ENCODE measurements around the gene RSL24D1.

DNA sequence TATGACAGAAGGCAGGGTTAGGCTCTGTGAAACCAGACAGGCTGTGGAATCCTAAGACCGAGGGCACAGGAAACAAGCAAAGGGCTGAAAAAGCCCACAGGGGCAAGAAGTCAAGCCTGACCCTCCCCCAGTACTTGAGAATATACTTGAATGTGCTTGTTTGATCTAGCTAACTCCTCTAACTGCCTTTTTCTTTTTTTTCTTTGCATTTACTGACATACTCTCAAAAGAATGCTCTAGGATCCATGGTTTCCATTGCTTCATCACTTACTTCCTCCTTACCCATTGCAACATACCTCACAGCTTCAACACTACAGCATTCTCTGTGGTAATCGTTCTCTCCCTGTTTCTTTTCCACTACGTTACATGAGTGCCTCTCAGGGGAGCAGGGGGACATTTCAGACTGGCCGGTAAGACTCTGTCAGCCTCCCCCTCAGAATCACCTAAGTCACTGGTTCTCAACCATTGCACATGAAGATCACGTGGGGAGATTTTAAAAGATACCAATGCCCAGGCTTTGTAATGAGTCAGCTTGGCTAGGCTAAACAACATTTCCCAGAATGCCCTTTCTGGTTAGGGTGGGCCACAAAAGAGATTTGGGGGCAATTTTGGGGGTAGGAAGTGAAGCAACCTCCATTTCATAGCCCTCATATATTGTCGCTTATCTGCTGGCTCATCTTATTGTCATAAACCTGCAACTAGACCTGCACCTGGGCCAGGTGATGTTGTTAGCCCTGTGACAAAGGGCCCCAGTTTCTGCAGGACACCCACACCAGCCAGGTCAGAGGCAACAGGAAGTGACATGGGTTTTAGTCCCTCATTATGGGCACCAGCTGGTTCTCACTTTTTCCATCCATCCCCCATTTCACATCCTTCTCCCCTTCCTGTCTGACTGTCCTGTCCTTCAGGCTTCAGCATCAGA is 24.6 kb upstream of the RSL24D1 start:
- no peak for TF ChIP-seq TCF12 (IDR thresholded peaks at IDR 0.05)
- TF ChIP-seq NRF1 (IDR thresholded peaks at IDR 0.05; ENCODE audit: low read depth, low read length) = no peak
- TF ChIP-seq, protein P1, sequence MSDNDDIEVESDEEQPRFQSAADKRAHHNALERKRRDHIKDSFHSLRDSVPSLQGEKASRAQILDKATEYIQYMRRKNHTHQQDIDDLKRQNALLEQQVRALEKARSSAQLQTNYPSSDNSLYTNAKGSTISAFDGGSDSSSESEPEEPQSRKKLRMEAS (IDR thresholded peaks at IDR 0.05; ENCODE audit: low read depth) = no peak
- TF ChIP-seq, protein P2, sequence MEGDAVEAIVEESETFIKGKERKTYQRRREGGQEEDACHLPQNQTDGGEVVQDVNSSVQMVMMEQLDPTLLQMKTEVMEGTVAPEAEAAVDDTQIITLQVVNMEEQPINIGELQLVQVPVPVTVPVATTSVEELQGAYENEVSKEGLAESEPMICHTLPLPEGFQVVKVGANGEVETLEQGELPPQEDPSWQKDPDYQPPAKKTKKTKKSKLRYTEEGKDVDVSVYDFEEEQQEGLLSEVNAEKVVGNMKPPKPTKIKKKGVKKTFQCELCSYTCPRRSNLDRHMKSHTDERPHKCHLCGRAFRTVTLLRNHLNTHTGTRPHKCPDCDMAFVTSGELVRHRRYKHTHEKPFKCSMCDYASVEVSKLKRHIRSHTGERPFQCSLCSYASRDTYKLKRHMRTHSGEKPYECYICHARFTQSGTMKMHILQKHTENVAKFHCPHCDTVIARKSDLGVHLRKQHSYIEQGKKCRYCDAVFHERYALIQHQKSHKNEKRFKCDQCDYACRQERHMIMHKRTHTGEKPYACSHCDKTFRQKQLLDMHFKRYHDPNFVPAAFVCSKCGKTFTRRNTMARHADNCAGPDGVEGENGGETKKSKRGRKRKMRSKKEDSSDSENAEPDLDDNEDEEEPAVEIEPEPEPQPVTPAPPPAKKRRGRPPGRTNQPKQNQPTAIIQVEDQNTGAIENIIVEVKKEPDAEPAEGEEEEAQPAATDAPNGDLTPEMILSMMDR (IDR thresholded peaks at IDR 0.05) = no peak
- TF ChIP-seq POLR2AphosphoS5 (IDR thresholded peaks at IDR 0.05; ENCODE audit: low read depth, low read length) = no peak
- no peak for TF ChIP-seq SMC3 (IDR thresholded peaks at IDR 0.05; ENCODE audit: low read depth, low read length)
- TF ChIP-seq TEAD4 (IDR thresholded peaks at IDR 0.05; ENCODE audit: borderline replicate concordance, insufficient read depth) = no peak
- TF ChIP-seq RCOR1 (IDR thresholded peaks at IDR 0.05; ENCODE audit: low read length) = no peak
- no peak for TF ChIP-seq GATA2 (CRISPR knock-in tag; IDR thresholded peaks at IDR 0.05)
- TF ChIP-seq, protein P3, sequence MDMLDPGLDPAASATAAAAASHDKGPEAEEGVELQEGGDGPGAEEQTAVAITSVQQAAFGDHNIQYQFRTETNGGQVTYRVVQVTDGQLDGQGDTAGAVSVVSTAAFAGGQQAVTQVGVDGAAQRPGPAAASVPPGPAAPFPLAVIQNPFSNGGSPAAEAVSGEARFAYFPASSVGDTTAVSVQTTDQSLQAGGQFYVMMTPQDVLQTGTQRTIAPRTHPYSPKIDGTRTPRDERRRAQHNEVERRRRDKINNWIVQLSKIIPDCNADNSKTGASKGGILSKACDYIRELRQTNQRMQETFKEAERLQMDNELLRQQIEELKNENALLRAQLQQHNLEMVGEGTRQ (IDR thresholded peaks at IDR 0.05; ENCODE audit: borderline replicate concordance, low read depth, low read length) = no peak
- TF ChIP-seq JUND (IDR thresholded peaks at IDR 0.05) = no peak
